ENCODE results near the gene HDGFL2. TPM values are rescaled to one million over a fixed set of nuclear protein-coding genes. Genes with fewer than 3 reads are reported as not detected.

Gene HDGFL2
- polyA plus RNA-seq, 3 donors: 7.0 to 13.2 (median 10.5) TPM

DNA sequence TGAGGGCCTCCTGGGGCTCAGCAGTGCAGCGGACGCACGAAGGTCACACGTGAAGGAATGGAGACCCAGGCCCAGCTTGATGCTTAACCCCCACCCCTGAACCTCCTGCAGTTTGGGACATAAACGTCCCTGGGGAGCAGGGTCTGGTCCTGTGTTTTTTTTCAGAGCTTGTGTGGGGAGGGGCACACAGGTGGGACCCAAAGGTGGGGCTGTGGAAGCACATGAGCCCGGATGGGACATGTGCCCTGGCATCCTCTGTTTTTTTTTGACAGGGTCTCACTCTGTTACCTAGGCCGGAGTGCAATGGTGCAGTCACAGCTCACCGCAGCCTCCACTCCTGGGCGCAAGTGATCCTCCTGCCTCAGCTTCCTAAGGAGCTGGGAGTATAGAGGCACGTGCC, 35.0 kb upstream of the HDGFL2 start:
- Mint-ChIP-seq H3K27me3 (ENCODE audit: low read depth in 3 of 3) (no peaks in the 10 kb centered on the region), H3K4me1 (peaks cover 9% of the 10 kb centered on the region), H3K4me3 (no peak overlapping the region), H3K27ac (no peak overlapping the region), H3K9me3 (peaks cover 0 to 2% (median 0%) of the 10 kb centered on the region in 7 donors), H3K36me3 (peaks cover 40 to 80% of the 10 kb centered on the region in 2 donors)
- H4K20me1 ChIP-seq (ENCODE audit: insufficient read depth, low read length): no peaks in the 10 kb centered on the region
- H3K4me2 ChIP-seq (replicated peaks; ENCODE audit: extremely low read depth, low read length, poor library complexity, severe bottlenecking): no peak overlapping the region
- H3K27me3 ChIP-seq (ENCODE audit: control insufficient read depth in 2 of 2, insufficient read depth in 2 of 2, low read length in 2 of 2): no peaks in the 10 kb centered on the region
- no peak overlapping the region for H3K9ac ChIP-seq (ENCODE audit: insufficient read depth, low read length, poor library complexity, severe bottlenecking)
- H3K9me3 ChIP-seq (replicated peaks in 1 of 2; ENCODE audit: control insufficient read depth in 1 of 2, insufficient read depth in 1 of 2, low read length in 2 of 2): no peaks in the 10 kb centered on the region
- no peak overlapping the region for H3K4me3 ChIP-seq (replicated peaks in 1 of 3; ENCODE audit: low read depth in 2 of 3, low read length in 3 of 3)
- WGBS (ENCODE audit: insufficient coverage): 96% methylated on average over 4 of the region's 10 CpGs
- DNase-seq: no peak
- intact Hi-C loops (cut with micrococcal nuclease): no loop called here
- peaks cover 12 to 15% of the 10 kb centered on the region in 2 donors for H3K4me1 ChIP-seq (ENCODE audit: control insufficient read depth in 1 of 2, insufficient read depth in 2 of 2, low read length in 2 of 2)
- no peak overlapping the region for H2AFZ ChIP-seq (ENCODE audit: insufficient read depth, low read depth, low read length, poor library complexity, severe bottlenecking)
- H3K79me2 ChIP-seq (ENCODE audit: insufficient read depth, low read length): peaks cover 42% of the 10 kb centered on the region
- TF ChIP-seq, protein P1, sequence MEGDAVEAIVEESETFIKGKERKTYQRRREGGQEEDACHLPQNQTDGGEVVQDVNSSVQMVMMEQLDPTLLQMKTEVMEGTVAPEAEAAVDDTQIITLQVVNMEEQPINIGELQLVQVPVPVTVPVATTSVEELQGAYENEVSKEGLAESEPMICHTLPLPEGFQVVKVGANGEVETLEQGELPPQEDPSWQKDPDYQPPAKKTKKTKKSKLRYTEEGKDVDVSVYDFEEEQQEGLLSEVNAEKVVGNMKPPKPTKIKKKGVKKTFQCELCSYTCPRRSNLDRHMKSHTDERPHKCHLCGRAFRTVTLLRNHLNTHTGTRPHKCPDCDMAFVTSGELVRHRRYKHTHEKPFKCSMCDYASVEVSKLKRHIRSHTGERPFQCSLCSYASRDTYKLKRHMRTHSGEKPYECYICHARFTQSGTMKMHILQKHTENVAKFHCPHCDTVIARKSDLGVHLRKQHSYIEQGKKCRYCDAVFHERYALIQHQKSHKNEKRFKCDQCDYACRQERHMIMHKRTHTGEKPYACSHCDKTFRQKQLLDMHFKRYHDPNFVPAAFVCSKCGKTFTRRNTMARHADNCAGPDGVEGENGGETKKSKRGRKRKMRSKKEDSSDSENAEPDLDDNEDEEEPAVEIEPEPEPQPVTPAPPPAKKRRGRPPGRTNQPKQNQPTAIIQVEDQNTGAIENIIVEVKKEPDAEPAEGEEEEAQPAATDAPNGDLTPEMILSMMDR (IDR thresholded peaks at IDR 0.05): no peak
- no peak overlapping the region for H3K27ac ChIP-seq (ENCODE audit: low read depth in 1 of 2, low read length in 2 of 2)
- peaks cover 33 to 56% of the 10 kb centered on the region in 2 donors for H3K36me3 ChIP-seq (replicated peaks in 1 of 2; ENCODE audit: control insufficient read depth in 1 of 2, insufficient read depth in 2 of 2, low read length in 2 of 2)

DNA sequence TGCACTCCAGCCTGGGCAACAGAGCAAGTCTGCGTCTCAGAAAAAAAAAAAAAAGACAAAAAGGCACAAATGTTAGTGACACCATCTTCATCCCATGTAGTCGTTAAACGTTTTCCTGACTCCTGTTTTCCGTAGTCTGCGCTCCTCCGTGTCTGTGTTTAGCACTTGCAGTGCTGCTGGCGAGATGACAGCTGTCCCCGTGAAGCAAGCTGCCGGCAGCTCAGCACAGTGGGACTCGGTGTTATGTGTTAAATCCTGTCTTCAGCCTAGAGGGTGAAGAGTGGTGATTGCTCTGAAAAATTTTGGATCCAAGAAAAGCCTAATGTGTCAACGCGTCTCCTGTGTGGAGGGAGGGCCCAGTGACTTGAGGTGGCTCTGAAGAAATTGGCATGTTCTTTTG, 32.9 kb upstream of the HDGFL2 start:
- Histone ChIP-seq H3K27ac (ENCODE audit: low read depth in 1 of 2, low read length in 2 of 2) (no peak overlapping the region), H3K27me3 (ENCODE audit: control insufficient read depth in 2 of 2, insufficient read depth in 2 of 2, low read length in 2 of 2) (no peaks in the 10 kb centered on the region), H3K9ac (ENCODE audit: insufficient read depth, low read length, poor library complexity, severe bottlenecking) (no peak overlapping the region), H4K20me1 (ENCODE audit: insufficient read depth, low read length) (peaks cover 5% of the 10 kb centered on the region), H3K79me2 (ENCODE audit: insufficient read depth, low read length) (peaks cover 27% of the 10 kb centered on the region), H3K4me3 (replicated peaks in 1 of 3; ENCODE audit: low read depth in 2 of 3, low read length in 3 of 3) (no peak overlapping the region), H2AFZ (ENCODE audit: insufficient read depth, low read depth, low read length, poor library complexity, severe bottlenecking) (no peak overlapping the region), H3K4me1 (ENCODE audit: control insufficient read depth in 1 of 2, insufficient read depth in 2 of 2, low read length in 2 of 2) (no peaks in the 10 kb centered on the region), H3K9me3 (replicated peaks in 1 of 2; ENCODE audit: control insufficient read depth in 1 of 2, insufficient read depth in 1 of 2, low read length in 2 of 2) (no peaks in the 10 kb centered on the region), H3K4me2 (replicated peaks; ENCODE audit: extremely low read depth, low read length, poor library complexity, severe bottlenecking) (no peak overlapping the region), H3K36me3 (replicated peaks in 1 of 2; ENCODE audit: control insufficient read depth in 1 of 2, insufficient read depth in 2 of 2, low read length in 2 of 2) (peaks cover 30 to 55% of the 10 kb centered on the region in 2 donors)
- H3K27me3 Mint-ChIP-seq (ENCODE audit: low read depth in 3 of 3): no peaks in the 10 kb centered on the region
- peaks cover 35 to 74% of the 10 kb centered on the region in 2 donors for H3K36me3 Mint-ChIP-seq
- TF ChIP-seq, protein P1 (IDR thresholded peaks at IDR 0.05): no peak
- peaks cover 0 to 2% (median 0%) of the 10 kb centered on the region in 7 donors for H3K9me3 Mint-ChIP-seq
- over 99% methylated on average over 12 of the region's 12 CpGs for WGBS (ENCODE audit: insufficient coverage)
- H3K4me1 Mint-ChIP-seq: peaks cover 3% of the 10 kb centered on the region
- intact Hi-C loops (cut with micrococcal nuclease): no loop called here
- DNase-seq: no peak
- H3K27ac Mint-ChIP-seq: peak overlapping the region in 3 of 7 donors; percentile 2 to 46 (median 6)
- H3K4me3 Mint-ChIP-seq: no peak overlapping the region

Data from CD14-positive monocyte (primary cell).